ENCODE measurements around the gene DNM2.

- no peak for TF ChIP-seq CTCF (IDR thresholded peaks at IDR 0.05; ENCODE audit: low read depth, low read length)
- no peak for TF ChIP-seq POLR2A (IDR thresholded peaks at IDR 0.05; ENCODE audit: extremely low read depth, insufficient read length)
Observed at GRCh38 chr19:10818301-10819123, 100.6 kb downstream of the DNM2 start.
